WTC11 (cell line): Measurements from ENCODE around the gene LDB3. TPM values are rescaled to one million over a fixed set of nuclear protein-coding genes. Genes with fewer than 3 reads are reported as not detected.

Experiments
- ATAC-seq: fragments of 200-7000 bp; cut with Tn5 transposase; 2 replicates; pipeline ENCODE4 v1.10.0; 2021; ENCODE audit warnings: mild to moderate bottlenecking, moderate library complexity
- CTCF ChIA-PET: fragments of 300-600 bp; sonication (Branson Sonifier 250); formaldehyde crosslinking; loops from one replicate; lab custom pipeline; 2021; ENCODE audit warnings: antibody characterized with exemption; lab: Charles Lee
- POLR2A ChIA-PET: fragments of 350-600 bp; sonication (Branson Sonifier 250); formaldehyde crosslinking; loops from one replicate; lab custom pipeline; 2021; ENCODE audit warnings: antibody characterized with exemption; lab: Charles Lee
- DNase-seq: peaks from one replicate; pipeline ENCODE4 v3.0.0; 2021; ENCODE audit warnings: low spot score
- H3K27ac Mint-ChIP-seq: 2 replicates; pipeline ENCODE4 v1.8.0; 2021; ENCODE audit warnings: mixed read lengths
- H3K27me3 Mint-ChIP-seq: 2 replicates; pipeline ENCODE4 v1.8.0; 2021; ENCODE audit warnings: low read depth, mild to moderate bottlenecking, moderate library complexity, mixed read lengths
- H3K36me3 Mint-ChIP-seq: 2 replicates; pipeline ENCODE4 v1.8.0; 2021; ENCODE audit warnings: mixed read lengths
- H3K4me1 Mint-ChIP-seq: 2 replicates; pipeline ENCODE4 v1.8.0; 2022; ENCODE audit warnings: mixed read lengths
- H3K4me3 Mint-ChIP-seq: 2 replicates; pipeline ENCODE4 v1.8.0; 2021; ENCODE audit warnings: mild to moderate bottlenecking, moderate library complexity, mixed read lengths
- H3K9me3 Mint-ChIP-seq: 2 replicates; pipeline ENCODE4 v1.8.0; 2021; ENCODE audit warnings: mixed read lengths
- ATF1 ChIP-seq: sonication (generic); formaldehyde crosslinking; IDR thresholded peaks from 2 replicates; pipeline ENCODE4 v1.8.1; 2023; ENCODE audit warnings: mild to moderate bottlenecking, moderate library complexity, missing genetic modification reagents
- E2F5 ChIP-seq: sonication (generic); formaldehyde crosslinking; IDR thresholded peaks from 2 replicates; pipeline ENCODE4 v1.8.1; 2022; ENCODE audit warnings: mild to moderate bottlenecking, moderate library complexity, missing genetic modification reagents
- ESRRA ChIP-seq: sonication (generic); formaldehyde crosslinking; IDR thresholded peaks from 2 replicates; pipeline ENCODE4 v1.8.1; 2022; ENCODE audit warnings: mild to moderate bottlenecking, missing genetic modification reagents, borderline replicate concordance
- FOXK1 ChIP-seq: sonication (generic); formaldehyde crosslinking; IDR thresholded peaks from 2 replicates; pipeline ENCODE4 v1.8.0; 2022; ENCODE audit warnings: mild to moderate bottlenecking, moderate library complexity, missing genetic modification reagents
- GTF2I ChIP-seq: fragments of 250-450 bp; sonication (Bioruptor Pico); conservative IDR thresholded peaks from 2 replicates; pipeline ENCODE4 v1.4.0; 2021; ENCODE audit warnings: mild to moderate bottlenecking
- IRF1 ChIP-seq: sonication (generic); formaldehyde crosslinking; IDR thresholded peaks from 2 replicates; pipeline ENCODE4 v1.8.0; 2023; ENCODE audit warnings: missing genetic modification reagents
- IRF2 ChIP-seq: sonication (generic); formaldehyde crosslinking; IDR thresholded peaks from 2 replicates; pipeline ENCODE4 v1.8.0; 2022; ENCODE audit warnings: low read depth, missing genetic modification reagents, borderline replicate concordance
- MLX ChIP-seq: sonication (generic); formaldehyde crosslinking; IDR thresholded peaks from 2 replicates; pipeline ENCODE4 v1.8.1; 2023; ENCODE audit warnings: mild to moderate bottlenecking, missing genetic modification reagents, moderate library complexity
- MXD4 ChIP-seq: fragments of 250-450 bp; sonication (Bioruptor Pico); IDR thresholded peaks from 2 replicates; pipeline ENCODE4 v1.8.0; 2021; ENCODE audit warnings: mild to moderate bottlenecking, moderate library complexity, borderline replicate concordance
- NFYB ChIP-seq: sonication (generic); formaldehyde crosslinking; conservative IDR thresholded peaks from 2 replicates; pipeline ENCODE4 v1.8.0; 2022; ENCODE audit warnings: low read depth, missing genetic modification reagents
- NR1H2 ChIP-seq: sonication (generic); formaldehyde crosslinking; IDR thresholded peaks from 2 replicates; pipeline ENCODE4 v1.9.0; 2021; ENCODE audit warnings: mild to moderate bottlenecking, moderate library complexity, missing genetic modification reagents
- NR2C2 ChIP-seq: sonication (generic); formaldehyde crosslinking; IDR thresholded peaks from 2 replicates; pipeline ENCODE4 v1.8.0; 2022; ENCODE audit warnings: mild to moderate bottlenecking, missing genetic modification reagents
- PRRX2 ChIP-seq: fragments of 250-450 bp; sonication (Bioruptor Pico); IDR thresholded peaks from 2 replicates; pipeline ENCODE4 v1.8.0; 2021; ENCODE audit warnings: mild to moderate bottlenecking
- RELA ChIP-seq: sonication (generic); formaldehyde crosslinking; IDR thresholded peaks from 2 replicates; pipeline ENCODE4 v1.8.1; 2022; ENCODE audit warnings: missing genetic modification reagents, mild to moderate bottlenecking, borderline replicate concordance
- SMAD3 ChIP-seq: sonication (generic); formaldehyde crosslinking; IDR thresholded peaks from 2 replicates; pipeline ENCODE4 v1.8.0; 2022; ENCODE audit warnings: missing genetic modification reagents, mild to moderate bottlenecking, borderline replicate concordance
- STAT6 ChIP-seq: sonication (generic); formaldehyde crosslinking; conservative IDR thresholded peaks from 2 replicates; pipeline ENCODE4 v1.8.1; 2023; ENCODE audit warnings: mild to moderate bottlenecking, low read depth, missing genetic modification reagents, moderate library complexity
- TCF7 ChIP-seq: sonication (generic); formaldehyde crosslinking; IDR thresholded peaks from 2 replicates; pipeline ENCODE4 v1.8.0; 2022; ENCODE audit warnings: mild to moderate bottlenecking, low read depth, missing genetic modification reagents, moderate library complexity
- TEAD1 ChIP-seq: sonication (generic); formaldehyde crosslinking; IDR thresholded peaks from 2 replicates; pipeline ENCODE4 v1.8.0; 2022; ENCODE audit warnings: mild to moderate bottlenecking, missing genetic modification reagents
- ZNF138 ChIP-seq: sonication (generic); formaldehyde crosslinking; conservative IDR thresholded peaks from 2 replicates; pipeline ENCODE4 v1.8.1; 2022; ENCODE audit warnings: mild to moderate bottlenecking, moderate library complexity, missing genetic modification reagents
- ZNF263 ChIP-seq: sonication (generic); formaldehyde crosslinking; IDR thresholded peaks from 2 replicates; pipeline ENCODE4 v1.8.1; 2022; ENCODE audit warnings: low read depth, mild to moderate bottlenecking, moderate library complexity, missing genetic modification reagents
- total RNA-seq: library from RNA; stranded (reverse); gene quantifications from 3 replicates; pipeline ENCODE4 v1.2.3, GENCODE V29; 2021

The LDB3 gene
- total RNA-seq, 1 experiment from 2014 or later: 0.42 TPM

- ChIA-PET POLR2A (interaction anchor here (0.5 to 1.2 kb wide), 3 partner anchors 9 to 274 kb away, joined by 3 to 4 read pairs (median 4); partner anchors contain the start of gene BMPR1A), CTCF (interaction anchor here (0.6 to 1.2 kb wide), 2 partner anchors 91 to 180 kb away, joined by 3 to 4 read pairs; no protein-coding TSS in a partner anchor)
- no peak overlapping the region; the same call in 1 of the 2 replicates for H3K4me3 Mint-ChIP-seq
- TF ChIP-seq RELA (CRISPR knock-in tag) (no peak), ZNF263 (no peak), SMAD3 (no peak), MXD4 (no peak), ZNF138 (CRISPR knock-in tag) (no peak), E2F5 (CRISPR knock-in tag) (no peak), NFYB (CRISPR knock-in tag) (no peak), IRF1 (CRISPR knock-in tag) (no peak), FOXK1 (CRISPR knock-in tag) (no peak), ATF1 (CRISPR knock-in tag) (no peak), PRRX2 (no peak), NR1H2 (CRISPR knock-in tag) (no peak), ESRRA (CRISPR knock-in tag) (no peak), STAT6 (CRISPR knock-in tag) (no peak), NR2C2 (CRISPR knock-in tag) (no peak)
- H3K4me1 Mint-ChIP-seq: peaks cover 82% of the 10 kb centered on the region
- H3K9me3 Mint-ChIP-seq: no peaks in the 10 kb centered on the region
- ATAC-seq (no peak), DNase-seq (no peak)
- no peaks in the 10 kb centered on the region; the same call in 1 of the 2 replicates for H3K36me3 Mint-ChIP-seq
- peak overlapping the region; percentile 67 for H3K27ac Mint-ChIP-seq
- no peaks in the 10 kb centered on the region for H3K27me3 Mint-ChIP-seq
Observed at GRCh38 chr10:86765548-86765947, 97.2 kb downstream of the LDB3 start.

- Mint-ChIP-seq H3K4me3 (peak overlapping the region; percentile 26), H3K36me3 (no peaks in the 10 kb centered on the region; the same call in 1 of the 2 replicates), H3K27ac (peak overlapping the region; percentile 64), H3K9me3 (no peaks in the 10 kb centered on the region), H3K27me3 (no peaks in the 10 kb centered on the region), H3K4me1 (peaks cover 86% of the 10 kb centered on the region)
- no peak for DNase-seq
- ATAC-seq: no peak
- CTCF ChIA-PET: no interaction called here
- POLR2A ChIA-PET: no interaction called here
- TF ChIP-seq TCF7 (no peak), IRF2 (CRISPR knock-in tag) (no peak), GTF2I (no peak), MLX (no peak), TEAD1 (CRISPR knock-in tag) (no peak)
Observed at GRCh38 chr10:86768412-86769062, 100.2 kb downstream of the LDB3 start.
